Aorta (tissue), 5 donors: ENCODE data around the gene MSI2. TPM values are rescaled to one million over a fixed set of nuclear protein-coding genes. Genes with fewer than 3 reads are reported as not detected.

Source experiments
- ATAC-seq: fragments of 200-7000 bp; cut with Tn5 transposase; one replicate; pipeline ENCODE4 v1.9.1; 2022; ENCODE audit warnings: moderate library complexity; ENCODE audit not compliant: low FRiP score
- DNase-seq, 2 donors: peaks; one replicate each; pipeline ENCODE4 v3.0.0-alpha.2; 2020
- H3K27ac ChIP-seq, 2 donors: one replicate each; pipeline ENCODE4 v1.5.1; 2013; ENCODE audit warnings: low read length in 2 of 2, mild to moderate bottlenecking in 2 of 2, moderate library complexity in 2 of 2, control low read depth in 1 of 2, inconsistent platforms in 1 of 2, low read depth in 1 of 2
- H3K27me3 ChIP-seq, 2 donors: one replicate each; pipeline ENCODE4 v1.6.1; 2013; ENCODE audit warnings: control low read depth in 1 of 2, low read length in 1 of 2, mild to moderate bottlenecking in 1 of 2, moderate library complexity in 1 of 2; ENCODE audit not compliant: insufficient read depth in 2 of 2, control insufficient read depth in 1 of 2
- H3K36me3 ChIP-seq, 2 donors: one replicate each; pipeline ENCODE4 v1.6.1; 2013; ENCODE audit warnings: control low read depth in 1 of 2, low read length in 1 of 2, mild to moderate bottlenecking in 1 of 2; ENCODE audit not compliant: insufficient read depth in 2 of 2, control insufficient read depth in 1 of 2
- H3K4me1 ChIP-seq, 2 donors: one replicate each; pipeline ENCODE4 v1.6.1; 2013; ENCODE audit warnings: low read length in 2 of 2, control low read depth in 1 of 2, mild to moderate bottlenecking in 1 of 2, moderate library complexity in 1 of 2; ENCODE audit not compliant: insufficient read depth in 2 of 2, control insufficient read depth in 1 of 2
- H3K4me3 ChIP-seq, 2 donors: one replicate each; pipeline ENCODE4 v1.5.1; 2013; ENCODE audit warnings: low read length in 2 of 2, control low read depth in 1 of 2, mild to moderate bottlenecking in 1 of 2
- H3K9me3 ChIP-seq: one replicate; pipeline ENCODE4 v1.6.1; 2013; ENCODE audit warnings: mild to moderate bottlenecking, low read length; ENCODE audit not compliant: control insufficient read depth
- WGBS, 2 donors: extraction: QIAGEN DNeasy Blood & Tissue Kit; methylation state at CpG; one replicate each; pipeline ENCODE4 v1.1.7; 2013; 5-methylcytosine and 5-hydroxymethylcytosine counted together
- intact Hi-C, 2 donors: fragments of 100-400 bp; cut with DNase I; formaldehyde crosslinking; loops; one replicate each; pipeline versions ENCODE4 v1.14.2 to v1.15.0; 2022
- polyA plus RNA-seq, 2 donors: library from polyadenylated mRNA; stranded (reverse); fragments of 200-250 nt; gene quantifications; one replicate each; pipeline ENCODE4 v1.2.3, GENCODE V29; 2013
- total RNA-seq, 2 donors: library from RNA; stranded (reverse); fragmentation: NEBNext Ultra II Directional; extraction: Animal tissue kit (Norgen Biotek cat#: 25700); gene quantifications; one replicate each; pipeline ENCODE4 v1.2.1, GENCODE V29; 2021
- donor health status: healthy with polysubstance abuse.
- donor health status: Bipolar disorder and iron deficiency.
- donor health status: DM: no; HTN: no; CAD: no.
- donor health status: DM: no; HTN: no; CAD: no.
- donor health status: DM: yes; HTN: yes; CAD: no.

MSI2 gene
- total and polyA plus RNA-seq, 4 donors: 9.3 to 48.2 (median 29.1) TPM

DNA sequence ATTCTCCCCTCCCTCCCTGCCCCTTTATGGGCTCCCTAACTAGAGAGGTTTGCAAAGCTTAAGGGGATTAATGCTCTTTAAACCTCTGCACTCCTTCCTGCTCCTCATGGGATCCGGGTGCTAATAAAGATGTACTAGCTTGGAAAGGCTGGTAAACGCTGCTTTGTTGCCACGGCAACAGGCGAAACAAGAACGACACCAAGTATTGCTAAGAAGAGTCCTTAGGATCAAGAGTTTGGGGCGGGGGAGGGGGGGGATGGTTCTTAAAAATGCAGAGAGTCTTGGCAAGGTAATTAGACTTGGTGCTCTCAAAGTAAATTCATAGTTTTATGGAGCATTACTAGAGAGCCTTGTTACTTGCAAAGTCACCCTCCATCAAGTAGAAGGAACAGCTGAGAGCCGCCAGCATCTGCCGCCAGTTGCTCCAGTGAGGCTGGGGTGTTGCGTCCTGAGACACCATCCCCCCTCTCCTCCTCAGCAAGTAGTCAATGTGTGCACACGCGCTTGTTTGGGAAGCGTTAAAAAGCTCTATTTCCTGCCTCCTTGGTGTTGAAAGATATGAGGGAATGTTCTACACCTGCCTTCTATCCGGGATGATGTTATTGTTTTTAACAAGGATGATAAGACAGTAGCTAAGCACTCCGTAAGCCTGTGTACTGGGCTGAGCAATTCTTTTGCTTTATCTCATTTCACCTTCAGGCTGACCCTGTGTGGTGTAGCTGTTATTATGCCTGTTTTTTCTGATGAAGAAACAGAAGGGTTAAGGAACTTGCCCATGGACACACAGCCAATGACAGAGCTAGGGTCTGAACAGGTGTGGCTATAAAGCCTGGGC, 297.9 kb downstream of the MSI2 start:
- no peak for ATAC-seq
- intact Hi-C loops: loop anchor here (5.0 kb wide), 2 partner anchors 108 to 118 kb away; no protein-coding TSS in a partner anchor
- no peaks in the 10 kb centered on the region for H3K4me1 ChIP-seq
- no peak overlapping the region for H3K4me3 ChIP-seq
- H3K27ac ChIP-seq: no peak overlapping the region
- H3K36me3 ChIP-seq: no peaks in the 10 kb centered on the region
- H3K9me3 ChIP-seq: no peaks in the 10 kb centered on the region
- DNase-seq: no peak
- H3K27me3 ChIP-seq: no peaks in the 10 kb centered on the region
- WGBS, 2 donors: 65 to 73% methylated on average over 14 of the region's 14 CpGs

DNA sequence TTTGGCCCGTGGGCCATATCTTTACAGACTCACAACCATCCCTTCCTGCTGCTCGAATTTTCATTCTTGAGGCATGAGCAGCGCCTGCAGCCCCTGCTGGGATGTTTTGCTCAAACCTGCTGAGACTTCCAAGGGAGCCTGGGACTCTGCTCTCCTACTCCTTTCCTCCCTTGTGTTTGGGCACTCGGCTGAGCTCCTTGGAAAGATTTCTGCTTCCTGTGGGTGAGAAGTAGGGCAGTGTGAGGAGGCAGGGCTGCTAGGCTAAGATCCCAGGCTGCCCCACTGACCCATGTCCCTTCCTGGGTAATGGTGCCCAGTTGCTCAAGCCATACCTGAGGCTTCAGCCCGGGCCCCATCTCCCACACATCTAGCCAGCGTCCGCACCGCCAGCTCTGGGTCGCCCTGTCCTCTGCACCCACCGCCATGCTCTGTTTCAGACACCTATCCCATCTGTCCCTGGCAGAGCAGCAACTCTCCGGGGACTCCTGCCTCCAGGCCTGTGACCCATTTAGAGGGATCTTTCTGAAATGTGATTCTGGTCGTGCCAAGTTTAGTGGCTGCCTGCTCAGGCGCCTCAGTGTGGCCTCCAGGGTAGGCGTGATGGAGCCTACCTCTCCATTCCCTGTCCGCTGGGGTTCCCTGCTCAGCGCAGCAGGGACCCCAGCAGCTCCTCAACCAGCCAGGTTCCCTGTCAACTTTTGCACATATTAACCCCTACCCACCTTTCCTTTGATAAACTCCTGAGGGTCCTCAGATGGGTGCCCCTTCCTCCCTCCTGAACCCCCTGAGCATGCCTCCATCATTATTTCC, 298.7 kb downstream of the MSI2 start:
- DNase-seq (no peak), ATAC-seq (no peak)
- H3K9me3 ChIP-seq: no peaks in the 10 kb centered on the region
- H3K27ac ChIP-seq: no peak overlapping the region
- 74 to 80% methylated on average over 16 of the region's 16 CpGs for WGBS, 2 donors
- no peaks in the 10 kb centered on the region for H3K27me3 ChIP-seq
- no peaks in the 10 kb centered on the region for H3K36me3 ChIP-seq
- intact Hi-C loops: loop anchor here (5.0 kb wide), 2 partner anchors 107 to 117 kb away; no protein-coding TSS in a partner anchor
- no peaks in the 10 kb centered on the region for H3K4me1 ChIP-seq
- no peak overlapping the region for H3K4me3 ChIP-seq

DNA sequence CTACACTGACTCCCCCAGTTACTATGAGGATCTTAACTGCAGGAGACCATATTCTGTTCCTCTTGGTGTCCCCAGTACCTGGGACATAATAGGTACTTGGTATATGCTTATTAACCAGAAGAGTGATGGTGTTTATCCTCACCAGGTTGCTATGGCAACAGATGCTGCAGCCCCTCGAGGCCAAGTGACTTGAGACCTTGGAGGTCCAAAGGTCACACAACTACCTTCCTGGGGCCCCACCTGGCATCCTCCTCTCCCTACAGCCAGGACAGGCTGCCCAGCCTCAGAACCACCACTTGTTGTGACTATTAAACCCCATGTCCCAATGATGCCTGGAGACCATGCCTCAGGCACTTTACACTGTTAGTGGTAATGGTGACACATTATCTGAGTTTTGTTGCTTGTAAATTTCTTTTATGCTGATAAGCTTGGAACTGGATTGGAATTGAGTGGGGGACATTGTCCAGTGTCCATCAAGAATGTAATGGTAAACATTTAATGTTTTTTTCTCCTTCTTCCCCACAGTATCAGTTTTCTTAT, 299.4 kb downstream of the MSI2 start:
- Histone ChIP-seq H3K27me3 (no peaks in the 10 kb centered on the region), H3K9me3 (no peaks in the 10 kb centered on the region), H3K4me3 (no peak overlapping the region), H3K4me1 (no peaks in the 10 kb centered on the region), H3K36me3 (no peaks in the 10 kb centered on the region), H3K27ac (no peak overlapping the region)
- no peak for ATAC-seq
- intact Hi-C loops: no loop called here
- DNase-seq: no peak
- WGBS, 2 donors: 68 to 71% methylated on average over 1 of the region's 1 CpG

DNA sequence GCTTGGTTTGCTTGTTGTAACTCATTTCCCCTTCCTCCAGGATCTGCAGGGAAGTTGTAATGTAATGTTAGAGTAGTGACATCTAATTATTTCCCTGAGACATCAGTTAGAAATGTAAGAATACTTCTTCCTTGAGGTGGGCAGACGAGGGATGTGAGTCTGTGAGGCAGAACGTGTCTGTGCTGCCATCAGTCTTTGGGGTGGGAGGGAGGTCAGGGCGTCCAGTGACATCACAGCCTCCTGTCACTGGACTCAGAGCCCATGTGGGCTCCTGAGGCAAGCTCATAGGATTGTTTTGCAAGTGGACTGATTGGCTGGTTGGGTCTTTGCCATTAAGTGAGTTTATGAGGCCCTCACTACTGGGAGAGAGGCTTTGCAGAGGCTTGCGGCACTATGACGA, 300.0 kb downstream of the MSI2 start:
- H3K4me1 ChIP-seq: no peaks in the 10 kb centered on the region
- ATAC-seq: no peak
- no peaks in the 10 kb centered on the region for H3K36me3 ChIP-seq
- H3K27ac ChIP-seq: no peak overlapping the region
- intact Hi-C loops: no loop called here
- H3K4me3 ChIP-seq: no peak overlapping the region
- no peaks in the 10 kb centered on the region for H3K9me3 ChIP-seq
- WGBS, 2 donors: 92 to 94% methylated on average over 5 of the region's 5 CpGs
- no peak for DNase-seq
- H3K27me3 ChIP-seq: no peaks in the 10 kb centered on the region

DNA sequence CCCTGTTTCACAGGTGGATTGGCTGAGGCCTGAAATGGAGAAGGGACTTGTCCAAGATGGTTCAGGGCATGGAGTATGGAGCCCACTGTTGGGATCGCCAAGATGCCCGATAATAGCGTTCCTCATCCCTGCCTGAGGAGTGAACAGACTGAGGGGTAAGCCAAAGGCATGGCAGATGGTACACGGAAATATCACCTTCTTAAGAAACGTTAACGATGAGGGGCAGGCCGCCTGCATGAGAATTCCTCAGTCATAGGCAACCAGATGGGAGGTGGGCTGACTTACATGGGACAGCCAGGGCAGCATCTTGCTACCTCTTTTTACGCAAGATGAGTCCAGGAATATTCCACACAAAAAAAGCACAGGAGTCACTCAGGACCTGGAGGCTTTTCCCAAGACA, 300.7 kb downstream of the MSI2 start:
- Histone ChIP-seq H3K9me3 (no peaks in the 10 kb centered on the region), H3K27me3 (no peaks in the 10 kb centered on the region), H3K27ac (no peak overlapping the region), H3K4me1 (no peaks in the 10 kb centered on the region), H3K4me3 (no peak overlapping the region), H3K36me3 (no peaks in the 10 kb centered on the region)
- DNase-seq (no peak), ATAC-seq (no peak)
- intact Hi-C loops: no loop called here
- WGBS, 2 donors: 93 to 98% methylated on average over 8 of the region's 8 CpGs

DNA sequence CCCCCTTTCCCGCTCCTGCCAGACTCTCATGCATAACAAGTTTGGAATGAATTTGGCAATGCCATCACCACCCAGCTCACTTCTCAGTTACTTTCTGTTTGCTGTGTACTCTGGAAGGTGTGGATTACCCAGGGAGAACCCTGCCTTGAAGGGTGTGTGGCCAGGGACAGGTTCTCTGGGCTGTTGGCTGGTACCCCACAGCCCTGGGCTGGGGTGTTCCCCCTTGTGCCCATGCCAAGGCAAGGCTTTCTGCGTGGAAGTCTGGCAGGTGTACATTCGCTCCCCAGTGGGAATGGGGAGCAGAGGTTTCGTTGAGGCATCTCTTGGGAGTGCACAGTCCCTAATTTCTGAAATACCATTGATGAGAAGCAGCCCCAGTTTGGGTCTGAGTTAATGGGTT, 301.1 kb downstream of the MSI2 start:
- no peak overlapping the region for H3K4me3 ChIP-seq
- no peaks in the 10 kb centered on the region for H3K27me3 ChIP-seq
- H3K27ac ChIP-seq: no peak overlapping the region
- H3K9me3 ChIP-seq: no peaks in the 10 kb centered on the region
- 32 to 43% methylated on average over 4 of the region's 4 CpGs for WGBS, 2 donors
- DNase-seq (no peak), ATAC-seq (no peak)
- intact Hi-C loops: no loop called here
- no peaks in the 10 kb centered on the region for H3K36me3 ChIP-seq
- no peaks in the 10 kb centered on the region for H3K4me1 ChIP-seq

DNA sequence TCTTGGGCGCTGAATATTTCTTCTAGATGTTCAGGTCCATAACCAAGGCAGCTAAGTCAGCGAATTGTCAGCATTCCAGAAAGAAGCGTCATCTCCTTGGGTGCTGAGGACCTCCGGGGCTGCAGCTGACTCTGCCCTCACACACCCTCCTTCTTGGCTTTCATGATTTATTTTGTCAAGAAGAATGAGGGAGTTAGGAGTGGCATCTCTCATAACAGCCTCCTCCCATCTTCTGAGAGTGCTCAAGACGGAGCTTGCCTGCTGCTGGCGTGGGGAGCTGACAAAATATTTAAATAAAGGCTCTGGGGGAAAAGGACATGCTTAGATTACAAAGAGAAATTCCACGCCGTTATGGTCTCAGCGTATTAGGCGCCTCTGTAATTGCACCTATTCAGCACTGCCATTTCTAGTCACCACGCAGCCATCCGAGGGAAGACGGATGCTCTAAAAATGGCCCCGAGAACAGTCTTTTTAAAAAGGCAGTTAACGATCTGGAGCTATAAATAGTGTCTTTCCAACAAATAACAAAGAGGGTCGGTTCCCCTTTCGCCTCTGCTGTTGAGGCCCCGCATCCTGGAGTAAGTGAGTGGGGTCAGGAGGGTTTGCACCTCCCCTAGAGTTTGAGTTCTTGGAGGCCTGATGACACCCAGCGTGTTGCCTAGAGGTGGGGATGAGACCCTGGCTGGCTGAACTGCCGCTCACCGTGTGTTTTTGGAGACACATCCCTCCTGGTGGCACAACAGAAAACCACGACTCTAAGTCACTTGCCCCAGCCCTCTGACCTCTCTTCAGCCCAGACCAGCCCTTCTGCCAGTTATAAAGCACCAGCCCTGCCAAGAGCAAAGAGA, 301.7 kb downstream of the MSI2 start:
- DNase-seq (no peak), ATAC-seq (no peak)
- no peak overlapping the region for H3K27ac ChIP-seq
- intact Hi-C loops: no loop called here
- WGBS, 2 donors: 23 to 27% methylated on average over 22 of the region's 22 CpGs
- no peaks in the 10 kb centered on the region for H3K27me3 ChIP-seq
- no peaks in the 10 kb centered on the region for H3K36me3 ChIP-seq
- no peak overlapping the region for H3K4me3 ChIP-seq
- H3K9me3 ChIP-seq: no peaks in the 10 kb centered on the region
- H3K4me1 ChIP-seq: no peaks in the 10 kb centered on the region

DNA sequence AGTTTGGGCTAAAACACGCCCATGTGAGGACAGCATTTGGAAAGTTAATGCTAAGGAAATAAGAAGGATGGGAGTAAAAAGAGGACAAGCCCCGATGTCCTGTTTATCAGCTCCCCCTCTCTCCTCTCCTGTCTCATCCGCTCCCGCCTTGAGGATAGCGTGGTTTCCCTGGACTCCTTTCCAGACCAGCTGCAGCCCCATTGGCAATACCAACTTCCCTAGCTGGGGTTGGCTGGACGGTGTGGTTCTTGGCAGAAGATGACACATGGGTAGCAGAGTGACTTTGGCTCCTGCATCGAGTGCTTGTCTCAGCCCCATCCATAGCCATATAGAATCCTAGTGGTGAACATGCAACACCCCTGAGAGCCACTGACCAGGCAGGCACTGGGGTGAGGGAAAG, 302.9 kb downstream of the MSI2 start:
- intact Hi-C loops: no loop called here
- Histone ChIP-seq H3K27me3 (no peaks in the 10 kb centered on the region), H3K36me3 (no peaks in the 10 kb centered on the region), H3K9me3 (no peaks in the 10 kb centered on the region), H3K4me1 (no peaks in the 10 kb centered on the region), H3K4me3 (no peak overlapping the region), H3K27ac (no peak overlapping the region)
- DNase-seq: no peak
- 39 to 44% methylated on average over 7 of the region's 7 CpGs for WGBS, 2 donors
- ATAC-seq: no peak
